CD4-positive, alpha-beta T cell treated with Interleukin-17A for 4 hours (primary cell): ENCODE measurements around the gene NREP.

Experiments
- DNase-seq: peaks from one replicate; pipeline ENCODE4 v3.0.0-alpha.2; 2020; ENCODE audit warnings: mixed read lengths

Gene NREP

GRCh38 chr5:111691508-111691907 is 65.5 kb downstream of the NREP start:
- no peak for DNase-seq

- DNase-seq: no peak
These were observed 67.5 kb downstream of the NREP start for GRCh38 chr5:111689357-111689935.

- DNase-seq: no peak
These were observed 71.0 kb downstream of the NREP start for GRCh38 chr5:111685969-111686368.

DNA sequence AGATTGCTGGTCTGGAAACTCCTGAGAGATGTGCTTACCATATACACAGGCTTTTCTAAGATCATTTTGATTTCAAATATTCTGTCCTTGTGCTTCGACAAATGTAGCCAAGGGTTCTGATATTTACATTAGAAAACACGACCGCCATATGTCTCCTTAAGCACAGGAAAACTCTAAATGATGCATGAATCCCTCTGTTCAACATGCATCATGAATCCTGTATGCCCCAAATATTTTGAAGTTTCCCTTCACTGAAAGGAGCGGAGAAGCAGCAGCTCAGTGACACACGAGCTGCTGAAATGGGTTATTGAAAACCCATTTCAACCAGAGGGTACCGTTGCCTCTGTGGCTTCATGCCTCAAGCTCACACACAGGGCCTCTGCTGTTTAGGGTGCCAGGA is 74.4 kb downstream of the NREP start:
- no peak for DNase-seq

GRCh38 chr5:111682121-111682520 is 74.9 kb downstream of the NREP start:
- no peak for DNase-seq

DNA sequence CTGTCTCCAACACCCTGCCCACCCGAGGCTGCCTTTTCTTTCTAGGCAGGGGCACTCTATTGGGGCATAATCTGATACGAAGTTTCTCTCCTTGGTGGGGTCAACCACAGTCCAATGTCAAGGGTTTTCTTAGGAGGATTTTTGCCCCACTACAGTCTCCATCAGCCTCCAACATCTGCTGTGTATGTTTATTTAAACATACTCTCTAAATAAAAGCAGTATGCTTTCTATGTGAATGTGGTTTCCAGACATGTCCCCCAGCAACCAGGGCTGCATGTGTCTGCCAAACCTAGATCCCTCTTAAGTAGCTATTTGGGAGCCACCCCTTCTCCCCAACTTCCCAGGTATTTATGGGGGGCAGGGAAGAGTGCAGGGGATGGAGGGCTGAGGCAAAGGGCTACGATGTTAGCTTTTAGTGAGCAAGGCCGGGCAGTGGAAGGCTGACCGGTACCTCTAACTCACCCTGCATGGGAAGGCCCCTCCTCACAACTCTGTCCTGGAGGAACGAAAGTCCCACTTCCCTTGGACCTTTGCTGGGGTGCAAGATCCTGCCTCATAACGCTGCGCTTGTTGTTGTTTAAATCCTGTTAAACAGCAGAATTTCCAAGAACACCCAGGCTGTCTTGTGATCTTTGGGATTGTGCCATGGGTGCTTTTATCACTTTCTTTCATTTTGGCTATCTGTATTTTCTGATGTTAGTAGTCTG is 75.4 kb downstream of the NREP start:
- DNase-seq: no peak

DNA sequence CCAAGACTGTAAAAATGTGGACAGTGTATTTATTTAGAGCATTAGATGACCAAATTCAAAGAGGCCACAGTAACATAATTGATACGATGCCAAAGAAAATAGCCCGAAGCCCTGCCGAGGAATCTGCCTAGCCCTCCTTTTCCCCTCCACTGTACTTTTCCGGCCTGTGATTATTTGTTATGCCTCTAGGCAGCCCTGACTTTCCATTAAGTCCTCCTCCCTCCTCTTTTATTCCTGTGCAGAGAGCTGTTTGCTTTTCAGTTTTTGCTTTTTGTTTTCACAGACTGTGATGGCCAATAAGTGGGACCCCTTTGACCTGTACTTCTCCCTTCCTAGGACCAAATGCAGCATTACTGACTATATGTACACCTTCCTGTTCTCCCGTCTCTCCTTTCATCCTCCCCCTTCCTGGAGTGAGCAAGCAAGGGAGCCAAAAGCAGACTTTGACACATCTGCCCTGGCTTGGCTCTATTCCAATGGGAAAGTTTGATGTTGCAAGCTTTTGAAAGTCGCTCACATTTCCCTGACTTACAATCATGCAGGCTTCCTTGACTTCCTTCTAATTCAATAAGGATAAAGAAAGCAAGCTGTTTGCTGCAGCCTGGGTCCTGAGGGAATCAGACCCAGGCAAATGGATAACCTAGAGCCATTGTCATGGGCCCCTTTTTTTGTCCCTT is 76.1 kb downstream of the NREP start:
- DNase-seq: no peak

DNA sequence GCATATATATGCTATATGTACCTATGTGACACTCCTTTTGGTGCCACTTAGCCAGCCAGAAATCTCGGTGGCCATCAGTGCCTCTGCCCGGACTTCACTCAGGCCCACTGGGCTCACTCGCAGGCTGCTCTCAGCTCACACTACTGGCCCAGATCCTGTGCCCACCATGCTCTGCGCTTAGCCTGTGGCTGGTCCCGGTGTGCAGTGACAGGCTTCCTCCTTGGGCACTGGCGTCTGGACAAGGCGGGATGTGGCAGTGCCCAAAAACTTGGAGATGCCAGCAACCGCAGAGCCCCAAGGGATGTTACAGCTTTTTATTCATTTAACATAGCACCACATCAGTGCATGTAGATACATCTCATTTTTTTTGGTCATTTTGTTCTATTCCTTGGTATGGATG is 77.4 kb downstream of the NREP start:
- no peak for DNase-seq
